ENCODE data around the gene YWHAE. TPM values are rescaled to one million over a fixed set of nuclear protein-coding genes. Genes with fewer than 3 reads are reported as not detected.

Gene YWHAE
- total and polyA plus RNA-seq, 9 of the 15 experiments (the other 6 are each of a cell fraction or from before 2014, with no cell fraction given): 184 to 727 (median 448) TPM

DNA sequence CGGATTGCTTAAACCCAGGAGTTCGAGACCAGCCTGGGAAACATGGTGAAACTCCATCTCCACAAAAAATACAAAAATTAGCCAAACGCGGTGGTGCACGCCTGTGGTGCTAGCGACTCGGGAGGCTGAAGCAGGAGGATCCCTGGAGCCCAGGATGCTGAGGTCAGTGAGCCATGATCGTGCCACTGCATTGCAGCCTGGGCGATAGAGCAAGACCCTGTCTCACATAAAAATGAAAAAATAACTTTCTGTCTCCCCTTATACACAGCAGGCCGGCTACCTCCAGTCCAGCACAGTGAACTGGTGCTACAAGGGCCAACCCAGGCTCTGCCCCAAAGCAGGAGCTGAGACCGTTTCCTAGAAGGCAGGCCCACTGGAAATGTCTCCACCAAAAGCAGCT lies 59.7 kb downstream of the YWHAE start:
- Histone ChIP-seq H3K9ac (ENCODE audit: insufficient read depth in 1 of 2, low read depth in 2 of 2, low read length in 2 of 2) (no peak overlapping the region), H3K9me1 (ENCODE audit: control insufficient read depth, insufficient read depth, low read length) (no peaks in the 10 kb centered on the region), H3K4me2 (ENCODE audit: insufficient read depth, low read length) (no peak overlapping the region), H3K36me3 (ENCODE audit: control insufficient read depth, insufficient read depth, low read length) (peaks cover 20% of the 10 kb centered on the region), H3K79me2 (ENCODE audit: control insufficient read depth, insufficient read depth, low read length) (no peaks in the 10 kb centered on the region), H2AFZ (ENCODE audit: low read depth, low read length) (no peak overlapping the region), H3K27ac (ENCODE audit: extremely low read depth, low read depth, low read length) (no peak overlapping the region), H3K4me1 (replicated peaks in 1 of 2; ENCODE audit: control insufficient read depth in 2 of 2, insufficient read depth in 2 of 2, low read length in 2 of 2) (no peaks in the 10 kb centered on the region; a peak in 1 of 5 replicates), H3K4me3 (no peak overlapping the region), H3K9me3 (replicated peaks; ENCODE audit: control insufficient read depth, insufficient read depth, low read depth, low read length) (no peaks in the 10 kb centered on the region), H3K27me3 (ENCODE audit: control insufficient read depth in 2 of 2, insufficient read depth in 2 of 2, low read length in 2 of 2) (no peaks in the 10 kb centered on the region), H4K20me1 (replicated peaks; ENCODE audit: control insufficient read depth, insufficient read depth, low read length) (no peaks in the 10 kb centered on the region)
- ChIA-PET CTCF (ENCODE audit: low intra/inter-chr PET ratio) (no interaction called here), POLR2A (no interaction called here)
- DNase-seq (ENCODE audit: extremely low read depth in 1 of 4, low spot score in 3 of 4) (no peak), FAIRE-seq (no peak), ATAC-seq (no peak)
- BruUV-seq (replicated peaks): no TSS peak
- intact Hi-C loops (cut with micrococcal nuclease): no loop called here
- TF ChIP-seq ARID1B (IDR thresholded peaks at IDR 0.05): no peak
- TF ChIP-seq, protein P1, sequence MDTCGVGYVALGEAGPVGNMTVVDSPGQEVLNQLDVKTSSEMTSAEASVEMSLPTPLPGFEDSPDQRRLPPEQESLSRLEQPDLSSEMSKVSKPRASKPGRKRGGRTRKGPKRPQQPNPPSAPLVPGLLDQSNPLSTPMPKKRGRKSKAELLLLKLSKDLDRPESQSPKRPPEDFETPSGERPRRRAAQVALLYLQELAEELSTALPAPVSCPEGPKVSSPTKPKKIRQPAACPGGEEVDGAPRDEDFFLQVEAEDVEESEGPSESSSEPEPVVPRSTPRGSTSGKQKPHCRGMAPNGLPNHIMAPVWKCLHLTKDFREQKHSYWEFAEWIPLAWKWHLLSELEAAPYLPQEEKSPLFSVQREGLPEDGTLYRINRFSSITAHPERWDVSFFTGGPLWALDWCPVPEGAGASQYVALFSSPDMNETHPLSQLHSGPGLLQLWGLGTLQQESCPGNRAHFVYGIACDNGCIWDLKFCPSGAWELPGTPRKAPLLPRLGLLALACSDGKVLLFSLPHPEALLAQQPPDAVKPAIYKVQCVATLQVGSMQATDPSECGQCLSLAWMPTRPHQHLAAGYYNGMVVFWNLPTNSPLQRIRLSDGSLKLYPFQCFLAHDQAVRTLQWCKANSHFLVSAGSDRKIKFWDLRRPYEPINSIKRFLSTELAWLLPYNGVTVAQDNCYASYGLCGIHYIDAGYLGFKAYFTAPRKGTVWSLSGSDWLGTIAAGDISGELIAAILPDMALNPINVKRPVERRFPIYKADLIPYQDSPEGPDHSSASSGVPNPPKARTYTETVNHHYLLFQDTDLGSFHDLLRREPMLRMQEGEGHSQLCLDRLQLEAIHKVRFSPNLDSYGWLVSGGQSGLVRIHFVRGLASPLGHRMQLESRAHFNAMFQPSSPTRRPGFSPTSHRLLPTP (IDR thresholded peaks at IDR 0.05; ENCODE audit: borderline replicate concordance, extremely low read depth, insufficient read length): no peak
- no peak for TF ChIP-seq PURB (CRISPR knock-in tag; IDR thresholded peaks at IDR 0.05; ENCODE audit: low read depth)
- TF ChIP-seq SIN3B (IDR thresholded peaks at IDR 0.05; ENCODE audit: low read depth): no peak
- no peak for TF ChIP-seq NELFE (IDR thresholded peaks at IDR 0.05; ENCODE audit: insufficient read depth, insufficient read length)
- TF ChIP-seq, protein P2, sequence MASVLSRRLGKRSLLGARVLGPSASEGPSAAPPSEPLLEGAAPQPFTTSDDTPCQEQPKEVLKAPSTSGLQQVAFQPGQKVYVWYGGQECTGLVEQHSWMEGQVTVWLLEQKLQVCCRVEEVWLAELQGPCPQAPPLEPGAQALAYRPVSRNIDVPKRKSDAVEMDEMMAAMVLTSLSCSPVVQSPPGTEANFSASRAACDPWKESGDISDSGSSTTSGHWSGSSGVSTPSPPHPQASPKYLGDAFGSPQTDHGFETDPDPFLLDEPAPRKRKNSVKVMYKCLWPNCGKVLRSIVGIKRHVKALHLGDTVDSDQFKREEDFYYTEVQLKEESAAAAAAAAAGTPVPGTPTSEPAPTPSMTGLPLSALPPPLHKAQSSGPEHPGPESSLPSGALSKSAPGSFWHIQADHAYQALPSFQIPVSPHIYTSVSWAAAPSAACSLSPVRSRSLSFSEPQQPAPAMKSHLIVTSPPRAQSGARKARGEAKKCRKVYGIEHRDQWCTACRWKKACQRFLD (CRISPR knock-in tag; IDR thresholded peaks at IDR 0.05): no peak
- no peak for TF ChIP-seq ILF3 (IDR thresholded peaks at IDR 0.05; ENCODE audit: borderline replicate concordance)
- TF ChIP-seq GTF2E2 (tag; IDR thresholded peaks at IDR 0.05): no peak
- no peak for TF ChIP-seq ZC3H4 (CRISPR knock-in tag; IDR thresholded peaks at IDR 0.05; ENCODE audit: borderline replicate concordance)
- WGBS (ENCODE audit: insufficient coverage, low coverage, missing lambda C conversion rate): 53% methylated on average over 6 of the region's 11 CpGs
- in situ Hi-C loops (cut with MboI): no loop called here

All from K562 (cell line).